Measurements from ENCODE around the gene FAM162A. TPM values are rescaled to one million over a fixed set of nuclear protein-coding genes. Genes with fewer than 3 reads are reported as not detected.
"Not testable (repeated sequence)": the region's sequence is repeated elsewhere in the genome, so short reads cannot be mapped to it uniquely, and the experiment has no call there.

FAM162A gene
- polyA plus RNA-seq, 2 donors = 242 TPM

DNA sequence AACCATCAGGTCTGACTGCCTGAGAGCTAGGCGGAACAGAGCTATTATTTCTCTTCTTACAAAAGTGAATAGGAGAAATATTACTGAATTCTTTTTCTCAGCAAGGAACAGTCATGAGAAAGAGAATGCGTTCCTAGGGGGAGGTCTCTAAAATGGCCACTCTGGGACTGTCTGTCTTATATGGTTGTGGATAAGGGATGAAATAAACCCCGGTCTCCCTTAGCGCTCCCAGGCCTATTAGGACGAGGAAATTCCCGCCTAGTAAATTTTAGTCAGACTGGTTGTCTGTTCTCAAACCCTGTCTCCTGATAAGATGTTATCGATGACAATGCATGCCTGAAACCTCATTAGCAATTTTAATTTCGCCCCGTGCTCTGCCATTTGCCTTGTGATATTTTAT lies 52.0 kb downstream of the FAM162A start:
- WGBS, 2 donors = 96 to 99% methylated on average over 9 of the region's 9 CpGs
- peaks cover 0 to 7% of the 10 kb centered on the region in 2 donors for H3K9me3 ChIP-seq (ENCODE audit: control insufficient read depth in 2 of 2, insufficient read depth in 1 of 2, low read depth in 1 of 2, low read length in 1 of 2)
- no peaks in the 10 kb centered on the region for H3K4me1 ChIP-seq (ENCODE audit: control insufficient read depth in 2 of 2, insufficient read depth in 2 of 2, low read length in 1 of 2)
- no peak overlapping the region for H3K4me3 ChIP-seq (ENCODE audit: low read depth in 1 of 2, low read length in 2 of 2)
- H3K36me3 ChIP-seq (ENCODE audit: control insufficient read depth in 2 of 2, insufficient read depth in 2 of 2, low read length in 1 of 2) = peaks cover 6 to 15% of the 10 kb centered on the region in 2 donors
- no peaks in the 10 kb centered on the region for H3K27me3 ChIP-seq (ENCODE audit: control insufficient read depth in 1 of 2, insufficient read depth in 2 of 2, low read length in 2 of 2)
- no peak overlapping the region for H3K27ac ChIP-seq (ENCODE audit: low read depth in 2 of 2, low read length in 1 of 2)

DNA sequence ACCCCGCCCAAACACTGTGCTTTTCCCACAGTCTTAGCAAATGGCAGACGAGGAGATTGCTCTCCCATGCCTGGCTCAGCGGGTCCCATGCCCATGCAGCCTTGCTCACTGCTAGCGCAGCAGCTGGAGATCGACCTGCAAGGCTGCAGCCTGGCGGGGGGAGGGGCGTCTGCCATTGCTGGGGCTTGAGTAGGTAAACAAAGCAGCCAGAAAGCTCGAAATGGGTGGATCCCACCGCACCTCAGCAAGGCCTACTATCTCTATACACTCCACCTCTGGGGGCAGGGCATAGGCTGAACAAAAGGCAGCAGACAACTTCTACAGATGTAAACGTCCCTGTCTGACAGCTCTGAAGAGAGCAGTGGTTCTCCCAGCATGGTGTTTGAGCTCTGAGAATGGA lies 59.1 kb downstream of the FAM162A start:
- Histone ChIP-seq H3K4me3 (ENCODE audit: low read depth in 1 of 2, low read length in 2 of 2) (no peak overlapping the region), H3K27me3 (ENCODE audit: control insufficient read depth in 1 of 2, insufficient read depth in 2 of 2, low read length in 2 of 2) (no peaks in the 10 kb centered on the region), H3K27ac (ENCODE audit: low read depth in 2 of 2, low read length in 1 of 2) (no peak overlapping the region), H3K9me3 (ENCODE audit: control insufficient read depth in 2 of 2, insufficient read depth in 1 of 2, low read depth in 1 of 2, low read length in 1 of 2) (peaks cover 0 to 2% of the 10 kb centered on the region in 2 donors), H3K36me3 (ENCODE audit: control insufficient read depth in 2 of 2, insufficient read depth in 2 of 2, low read length in 1 of 2) (peaks cover 3 to 10% of the 10 kb centered on the region in 2 donors), H3K4me1 (ENCODE audit: control insufficient read depth in 2 of 2, insufficient read depth in 2 of 2, low read length in 1 of 2) (peaks cover 0 to 4% of the 10 kb centered on the region in 2 donors)
- WGBS, 2 donors = 82 to 83% methylated on average over 10 of the region's 10 CpGs

DNA sequence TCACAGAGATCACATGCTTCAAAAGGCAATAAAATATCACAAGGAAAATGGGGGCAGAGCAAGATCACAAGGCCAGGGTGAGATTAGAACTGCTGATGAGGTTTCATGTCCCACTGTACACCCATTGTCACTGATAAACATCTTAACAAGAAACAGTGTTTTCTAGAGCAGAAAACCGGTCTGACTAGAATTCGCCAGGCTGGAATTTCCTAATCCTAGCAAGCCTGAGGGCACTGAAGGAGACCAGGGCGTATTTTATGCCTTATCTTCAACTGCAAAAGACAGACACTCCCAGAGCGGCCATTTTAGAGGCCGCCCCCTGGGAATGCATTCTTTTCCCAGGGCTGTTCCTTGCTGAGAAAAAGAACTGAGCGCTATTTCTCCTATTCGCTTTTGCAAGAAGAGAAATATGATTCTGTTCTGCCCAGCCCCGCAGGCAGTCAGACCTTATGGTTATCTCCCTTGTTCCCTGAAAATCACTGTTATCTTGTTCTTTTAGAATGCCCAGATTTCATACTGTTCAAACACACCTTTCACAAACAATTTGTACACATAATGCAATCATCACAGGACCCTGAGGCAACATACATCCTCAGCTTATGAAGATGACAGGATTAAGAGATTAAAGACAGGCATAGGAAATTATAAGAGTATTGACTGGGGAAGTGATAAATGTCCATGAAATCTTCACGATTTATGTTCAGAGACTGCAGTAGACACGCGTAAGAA lies 59.9 kb downstream of the FAM162A start:
- H3K4me1 ChIP-seq (ENCODE audit: control insufficient read depth in 2 of 2, insufficient read depth in 2 of 2, low read length in 1 of 2) = not testable (repeated sequence)

DNA sequence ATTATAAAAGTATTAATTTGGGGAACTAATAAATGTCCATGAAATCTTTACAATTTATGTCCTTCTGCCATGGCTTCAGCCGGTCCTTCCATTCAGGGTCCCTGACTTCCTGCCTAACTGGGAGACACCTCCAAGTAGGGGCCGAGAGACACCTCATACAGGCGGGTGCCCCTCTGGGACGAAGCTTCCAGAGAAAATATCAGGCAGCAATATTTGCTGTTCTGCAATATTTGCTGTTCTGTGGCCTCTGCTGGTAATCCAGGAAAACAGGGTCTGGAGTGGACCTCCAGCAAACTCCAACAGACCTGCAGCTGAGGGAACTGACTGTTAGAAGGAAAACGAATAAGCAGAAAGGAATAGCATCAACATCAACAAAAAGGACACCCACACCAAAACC lies 60.5 kb downstream of the FAM162A start:
- not testable (repeated sequence) for H3K27me3 ChIP-seq (ENCODE audit: control insufficient read depth in 1 of 2, insufficient read depth in 2 of 2, low read length in 2 of 2); H3K4me1 ChIP-seq (ENCODE audit: control insufficient read depth in 2 of 2, insufficient read depth in 2 of 2, low read length in 1 of 2); H3K4me3 ChIP-seq (ENCODE audit: low read depth in 1 of 2, low read length in 2 of 2); H3K27ac ChIP-seq (ENCODE audit: low read depth in 2 of 2, low read length in 1 of 2); H3K9me3 ChIP-seq (ENCODE audit: control insufficient read depth in 2 of 2, insufficient read depth in 1 of 2, low read depth in 1 of 2, low read length in 1 of 2)
- H3K36me3 ChIP-seq (ENCODE audit: control insufficient read depth in 2 of 2, insufficient read depth in 2 of 2, low read length in 1 of 2) = peaks cover 3 to 11% of the 10 kb centered on the region in 2 donors
- 95 to 98% methylated on average over 5 of the region's 5 CpGs for WGBS, 2 donors

More for the DNA sequence above, 59.9 kb downstream of the FAM162A start:
- H3K4me3 ChIP-seq (ENCODE audit: low read depth in 1 of 2, low read length in 2 of 2); H3K27ac ChIP-seq (ENCODE audit: low read depth in 2 of 2, low read length in 1 of 2); H3K27me3 ChIP-seq (ENCODE audit: control insufficient read depth in 1 of 2, insufficient read depth in 2 of 2, low read length in 2 of 2); H3K9me3 ChIP-seq (ENCODE audit: control insufficient read depth in 2 of 2, insufficient read depth in 1 of 2, low read depth in 1 of 2, low read length in 1 of 2): not testable (repeated sequence)
- 88 to 90% methylated on average over 11 of the region's 11 CpGs for WGBS, 2 donors
- H3K36me3 ChIP-seq (ENCODE audit: control insufficient read depth in 2 of 2, insufficient read depth in 2 of 2, low read length in 1 of 2) = peaks cover 3 to 10% of the 10 kb centered on the region in 2 donors

DNA sequence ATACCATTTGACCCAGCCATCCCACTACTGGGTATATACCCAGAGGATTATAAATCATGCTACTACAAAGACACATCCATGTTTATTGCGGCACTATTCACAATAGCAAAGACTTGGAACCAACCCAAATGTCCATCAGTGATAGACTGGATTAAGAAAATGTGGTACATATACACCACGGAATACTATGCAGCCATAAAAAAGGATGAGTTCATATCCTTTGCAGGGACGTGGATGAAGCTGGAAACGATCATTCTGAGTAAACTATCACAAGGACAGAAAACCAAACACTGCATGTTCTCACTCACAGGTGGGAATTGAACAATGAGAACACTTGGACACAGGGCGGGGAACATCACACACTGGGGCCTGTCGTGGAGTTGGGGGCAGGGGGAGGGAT lies 64.2 kb downstream of the FAM162A start:
- H3K9me3 ChIP-seq (ENCODE audit: control insufficient read depth in 2 of 2, insufficient read depth in 1 of 2, low read depth in 1 of 2, low read length in 1 of 2); H3K27me3 ChIP-seq (ENCODE audit: control insufficient read depth in 1 of 2, insufficient read depth in 2 of 2, low read length in 2 of 2); H3K27ac ChIP-seq (ENCODE audit: low read depth in 2 of 2, low read length in 1 of 2); H3K36me3 ChIP-seq (ENCODE audit: control insufficient read depth in 2 of 2, insufficient read depth in 2 of 2, low read length in 1 of 2); H3K4me1 ChIP-seq (ENCODE audit: control insufficient read depth in 2 of 2, insufficient read depth in 2 of 2, low read length in 1 of 2); H3K4me3 ChIP-seq (ENCODE audit: low read depth in 1 of 2, low read length in 2 of 2): not testable (repeated sequence)
- WGBS, 2 donors = 96 to 97% methylated on average over 6 of the region's 6 CpGs

DNA sequence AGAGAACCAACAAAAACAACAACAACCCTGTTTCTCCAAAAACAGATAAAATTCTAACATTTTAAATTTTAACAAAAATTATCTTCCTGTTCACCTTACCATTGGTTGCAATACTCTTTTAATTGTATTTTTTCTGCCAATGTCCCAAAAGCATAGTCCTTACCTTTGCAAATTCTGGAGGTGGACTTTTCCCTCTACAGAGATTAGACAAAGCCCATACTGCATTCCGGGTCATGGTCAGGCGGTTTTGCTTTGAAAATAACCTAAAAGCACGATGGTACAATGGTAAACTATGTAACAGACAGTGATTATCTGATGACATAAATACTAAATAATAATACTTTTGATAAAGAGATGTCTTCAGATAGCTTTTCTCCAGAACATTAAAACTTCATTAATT lies 67.4 kb downstream of the FAM162A start:
- WGBS, 2 donors = 83 to 88% methylated on average over 3 of the region's 3 CpGs
- peaks cover 0 to 7% of the 10 kb centered on the region in 2 donors for H3K36me3 ChIP-seq (ENCODE audit: control insufficient read depth in 2 of 2, insufficient read depth in 2 of 2, low read length in 1 of 2)

DNA sequence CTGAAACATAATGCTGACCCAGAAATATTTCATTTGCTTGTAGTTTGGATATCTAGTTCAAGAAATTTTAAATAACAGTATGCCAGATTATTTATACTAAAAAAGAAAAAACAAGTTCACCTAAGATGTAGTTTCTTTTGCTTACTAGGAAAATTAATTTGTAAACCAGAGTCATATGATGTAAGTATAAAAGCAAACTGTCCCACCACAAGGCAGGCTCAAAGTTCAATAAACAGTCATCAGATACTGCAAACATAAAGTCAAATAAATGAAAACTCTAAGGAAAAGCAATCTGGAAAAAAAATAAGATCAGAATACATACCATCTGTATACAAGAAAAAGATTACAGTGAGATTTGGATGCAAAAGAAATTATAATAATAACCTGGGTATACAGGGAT lies 72.1 kb downstream of the FAM162A start:
- Histone ChIP-seq H3K27me3 (ENCODE audit: control insufficient read depth in 1 of 2, insufficient read depth in 2 of 2, low read length in 2 of 2) (no peaks in the 10 kb centered on the region), H3K36me3 (ENCODE audit: control insufficient read depth in 2 of 2, insufficient read depth in 2 of 2, low read length in 1 of 2) (peaks cover 3 to 7% of the 10 kb centered on the region in 2 donors), H3K9me3 (ENCODE audit: control insufficient read depth in 2 of 2, insufficient read depth in 1 of 2, low read depth in 1 of 2, low read length in 1 of 2) (no peaks in the 10 kb centered on the region), H3K4me1 (ENCODE audit: control insufficient read depth in 2 of 2, insufficient read depth in 2 of 2, low read length in 1 of 2) (no peaks in the 10 kb centered on the region), H3K27ac (ENCODE audit: low read depth in 2 of 2, low read length in 1 of 2) (no peak overlapping the region), H3K4me3 (ENCODE audit: low read depth in 1 of 2, low read length in 2 of 2) (no peak overlapping the region)

More for the DNA sequence above, 67.4 kb downstream of the FAM162A start:
- Histone ChIP-seq H3K4me1 (ENCODE audit: control insufficient read depth in 2 of 2, insufficient read depth in 2 of 2, low read length in 1 of 2) (no peaks in the 10 kb centered on the region), H3K4me3 (ENCODE audit: low read depth in 1 of 2, low read length in 2 of 2) (no peak overlapping the region), H3K9me3 (ENCODE audit: control insufficient read depth in 2 of 2, insufficient read depth in 1 of 2, low read depth in 1 of 2, low read length in 1 of 2) (no peaks in the 10 kb centered on the region), H3K27me3 (ENCODE audit: control insufficient read depth in 1 of 2, insufficient read depth in 2 of 2, low read length in 2 of 2) (no peaks in the 10 kb centered on the region), H3K27ac (ENCODE audit: low read depth in 2 of 2, low read length in 1 of 2) (no peak overlapping the region)

DNA sequence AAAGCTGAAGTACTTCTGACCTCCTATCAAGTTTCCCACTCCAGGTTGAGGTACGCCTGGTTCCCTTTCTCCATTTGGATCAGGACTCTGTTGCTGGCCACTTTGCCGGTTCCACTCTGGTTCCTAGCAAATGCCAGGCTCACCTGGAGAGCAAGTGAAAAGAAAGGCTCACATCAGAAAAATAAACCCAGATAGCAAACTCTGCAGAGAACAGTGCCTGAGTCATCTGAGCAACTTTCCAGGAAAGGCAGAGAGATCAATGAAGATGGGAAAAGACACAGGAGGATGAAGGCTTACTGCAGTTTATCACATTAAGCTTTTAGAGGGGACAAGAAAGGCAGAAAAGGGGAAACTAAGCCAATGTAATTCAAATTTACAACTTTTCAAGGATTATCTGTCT lies 73.7 kb downstream of the FAM162A start:
- no peaks in the 10 kb centered on the region for H3K9me3 ChIP-seq (ENCODE audit: control insufficient read depth in 2 of 2, insufficient read depth in 1 of 2, low read depth in 1 of 2, low read length in 1 of 2)
- H3K4me3 ChIP-seq (ENCODE audit: low read depth in 1 of 2, low read length in 2 of 2) = no peak overlapping the region
- WGBS, 2 donors = 93 to 96% methylated on average over 2 of the region's 2 CpGs
- H3K4me1 ChIP-seq (ENCODE audit: control insufficient read depth in 2 of 2, insufficient read depth in 2 of 2, low read length in 1 of 2) = no peaks in the 10 kb centered on the region
- no peaks in the 10 kb centered on the region for H3K27me3 ChIP-seq (ENCODE audit: control insufficient read depth in 1 of 2, insufficient read depth in 2 of 2, low read length in 2 of 2)
- peaks cover 3 to 7% of the 10 kb centered on the region in 2 donors for H3K36me3 ChIP-seq (ENCODE audit: control insufficient read depth in 2 of 2, insufficient read depth in 2 of 2, low read length in 1 of 2)
- no peak overlapping the region for H3K27ac ChIP-seq (ENCODE audit: low read depth in 2 of 2, low read length in 1 of 2)

DNA sequence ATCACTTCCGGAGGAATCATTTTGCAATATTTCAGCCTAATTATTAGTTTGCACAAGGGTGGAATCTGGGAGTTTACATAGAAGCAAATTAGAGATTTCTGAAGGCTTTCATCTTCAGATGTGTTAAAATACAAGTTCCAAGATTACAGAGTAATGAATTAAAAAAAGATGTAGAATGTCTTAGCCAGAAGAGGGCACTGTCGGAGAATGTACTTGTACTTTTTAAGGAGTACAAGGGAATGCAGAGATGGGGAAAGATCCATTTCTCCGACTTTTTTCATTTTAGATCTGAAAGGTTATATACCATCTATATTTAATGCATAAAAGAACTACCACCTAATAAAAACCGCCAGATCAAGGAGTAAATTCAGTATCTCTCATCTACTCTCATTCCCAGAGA lies 75.0 kb downstream of the FAM162A start:
- Histone ChIP-seq H3K27me3 (ENCODE audit: control insufficient read depth in 1 of 2, insufficient read depth in 2 of 2, low read length in 2 of 2) (no peaks in the 10 kb centered on the region), H3K27ac (ENCODE audit: low read depth in 2 of 2, low read length in 1 of 2) (no peak overlapping the region), H3K9me3 (ENCODE audit: control insufficient read depth in 2 of 2, insufficient read depth in 1 of 2, low read depth in 1 of 2, low read length in 1 of 2) (no peaks in the 10 kb centered on the region), H3K36me3 (ENCODE audit: control insufficient read depth in 2 of 2, insufficient read depth in 2 of 2, low read length in 1 of 2) (peaks cover 3 to 4% of the 10 kb centered on the region in 2 donors), H3K4me1 (ENCODE audit: control insufficient read depth in 2 of 2, insufficient read depth in 2 of 2, low read length in 1 of 2) (no peaks in the 10 kb centered on the region), H3K4me3 (ENCODE audit: low read depth in 1 of 2, low read length in 2 of 2) (no peak overlapping the region)
- WGBS, 2 donors = 61 to 63% methylated on average over 4 of the region's 4 CpGs

DNA sequence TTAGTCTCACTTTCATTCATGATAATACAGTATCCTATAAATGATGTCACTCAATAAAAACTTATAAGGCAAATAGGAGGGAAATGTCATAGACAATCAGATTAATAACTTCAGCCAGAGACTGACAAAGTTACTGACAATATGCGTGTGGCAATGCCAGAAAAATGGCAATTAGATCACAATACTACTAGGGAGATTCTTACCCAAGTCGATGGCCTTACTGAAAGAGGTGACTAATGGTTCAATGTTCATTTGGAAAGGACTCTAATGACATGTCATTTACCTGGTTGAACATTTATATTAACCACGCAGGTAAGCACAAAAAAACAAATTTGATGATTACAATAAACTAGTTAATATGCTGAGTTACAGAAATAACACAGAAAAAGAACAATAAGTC lies 77.8 kb downstream of the FAM162A start:
- no peak overlapping the region for H3K27ac ChIP-seq (ENCODE audit: low read depth in 2 of 2, low read length in 1 of 2)
- H3K9me3 ChIP-seq (ENCODE audit: control insufficient read depth in 2 of 2, insufficient read depth in 1 of 2, low read depth in 1 of 2, low read length in 1 of 2) = no peaks in the 10 kb centered on the region
- peaks cover 3 to 4% of the 10 kb centered on the region in 2 donors for H3K36me3 ChIP-seq (ENCODE audit: control insufficient read depth in 2 of 2, insufficient read depth in 2 of 2, low read length in 1 of 2)
- no peaks in the 10 kb centered on the region for H3K27me3 ChIP-seq (ENCODE audit: control insufficient read depth in 1 of 2, insufficient read depth in 2 of 2, low read length in 2 of 2)
- no peaks in the 10 kb centered on the region for H3K4me1 ChIP-seq (ENCODE audit: control insufficient read depth in 2 of 2, insufficient read depth in 2 of 2, low read length in 1 of 2)
- 81 to 83% methylated on average over 3 of the region's 3 CpGs for WGBS, 2 donors
- no peak overlapping the region for H3K4me3 ChIP-seq (ENCODE audit: low read depth in 1 of 2, low read length in 2 of 2)
